Neural progenitor cell (in vitro differentiated cells): ENCODE results near the gene CEL. TPM values are rescaled to one million over a fixed set of nuclear protein-coding genes. Genes with fewer than 3 reads are reported as not detected.

ENCODE experiments used
- DNase-seq: peaks from one replicate; pipeline ENCODE4 v3.0.0-alpha.2; 2016; ENCODE audit warnings: low spot score
- H2AFZ ChIP-seq: fragments of 200-600 bp; sonication (generic); replicated peaks from 2 replicates; pipeline ENCODE4 v1.6.1; 2016; ENCODE audit warnings: antibody characterized with exemption
- H3F3A ChIP-seq: fragments of 200-600 bp; sonication (generic); 2 replicates; pipeline ENCODE4 v1.6.1; 2016; ENCODE audit warnings: antibody characterized with exemption, low read depth
- H3K27ac ChIP-seq: fragments of 200-600 bp; sonication (generic); 2 replicates; pipeline ENCODE4 v1.5.1; 2016; ENCODE audit warnings: mild to moderate bottlenecking
- H3K27me3 ChIP-seq: fragments of 200-600 bp; sonication (generic); 2 replicates; pipeline ENCODE4 v1.6.1; 2016; ENCODE audit warnings: mild to moderate bottlenecking, moderate library complexity
- H3K36me3 ChIP-seq: fragments of 200-600 bp; sonication (generic); 2 replicates; pipeline ENCODE4 v1.5.1; 2016
- H3K4me1 ChIP-seq: fragments of 200-600 bp; sonication (generic); 2 replicates; pipeline ENCODE4 v1.6.1; 2016; ENCODE audit warnings: mixed run types
- H3K4me2 ChIP-seq: fragments of 200-600 bp; sonication (generic); 2 replicates; pipeline ENCODE4 v1.6.1; 2016
- H3K4me3 ChIP-seq: fragments of 200-600 bp; sonication (generic); 2 replicates; pipeline ENCODE4 v1.5.1; 2016
- H3K79me2 ChIP-seq: fragments of 200-600 bp; sonication (generic); 2 replicates; pipeline ENCODE4 v1.6.1; 2016; ENCODE audit warnings: low read depth
- H3K9ac ChIP-seq: fragments of 200-600 bp; sonication (generic); 2 replicates; pipeline ENCODE4 v1.6.1; 2016
- H3K9me3 ChIP-seq: fragments of 200-600 bp; sonication (generic); 2 replicates; pipeline ENCODE4 v1.5.1; 2016; ENCODE audit warnings: low read depth
- H4K20me1 ChIP-seq: fragments of 200-600 bp; sonication (generic); 2 replicates; pipeline ENCODE4 v1.6.1; 2016; ENCODE audit warnings: low read depth
- H3K27ac Mint-ChIP-seq: 3 replicates; pipeline ENCODE4 v1.8.0; 2021; ENCODE audit warnings: mixed read lengths
- H3K27me3 Mint-ChIP-seq: 2 replicates; pipeline ENCODE4 v1.8.0; 2022; ENCODE audit warnings: low read depth, mild to moderate bottlenecking, inconsistent platforms, moderate library complexity, mixed read lengths; ENCODE audit not compliant: insufficient read depth
- H3K36me3 Mint-ChIP-seq: 3 replicates; pipeline ENCODE4 v1.8.0; 2021; ENCODE audit warnings: mixed read lengths
- H3K4me1 Mint-ChIP-seq: 3 replicates; pipeline ENCODE4 v1.8.0; 2021; ENCODE audit warnings: mixed read lengths
- H3K4me3 Mint-ChIP-seq: 3 replicates; pipeline ENCODE4 v1.8.0; 2021; ENCODE audit warnings: mild to moderate bottlenecking, moderate library complexity, mixed read lengths
- H3K9me3 Mint-ChIP-seq: 3 replicates; pipeline ENCODE4 v1.8.0; 2020; ENCODE audit warnings: mixed read lengths
- CTCF ChIP-seq: fragments of 200-600 bp; sonication (generic); IDR thresholded peaks from 2 replicates; pipeline ENCODE4 v1.5.1; 2017; ENCODE audit warnings: antibody characterized with exemption, mild to moderate bottlenecking
- EZH2 ChIP-seq: fragments of 200-600 bp; sonication (generic); IDR thresholded peaks from 2 replicates; pipeline ENCODE4 v1.6.1; 2017; ENCODE audit warnings: antibody characterized with exemption, mild to moderate bottlenecking, moderate library complexity
- EZH2phosphoT487 ChIP-seq: fragments of 200-600 bp; sonication (generic); IDR thresholded peaks from 2 replicates; pipeline ENCODE4 v1.6.1; 2017; ENCODE audit warnings: antibody characterized with exemption
- total RNA-seq: library from RNA; depleted of rRNA; stranded (reverse); fragments of >200 nt; gene quantifications from 2 replicates; pipeline ENCODE4 v1.2.3, GENCODE V29; 2015; ENCODE audit warnings: low replicate concordance

The CEL gene
- total RNA-seq, 1 donor from 2014 or later, result 1.0 TPM

GRCh38 chr9:133074111-133074651 is 12.4 kb downstream of the CEL start:
- no peak overlapping the region for H3K9ac ChIP-seq
- Mint-ChIP-seq H3K36me3 (peaks cover 5% of the 10 kb centered on the region), H3K27ac (no peak overlapping the region), H3K4me1 (no peaks in the 10 kb centered on the region), H3K4me3 (no peak overlapping the region), H3K9me3 (no peaks in the 10 kb centered on the region), H3K27me3 (peaks cover 2% of the 10 kb centered on the region)
- no peaks in the 10 kb centered on the region for H4K20me1 ChIP-seq
- no peaks in the 10 kb centered on the region for H3K9me3 ChIP-seq
- TF ChIP-seq EZH2phosphoT487 (no peak), EZH2 (no peak), CTCF (no peak)
- H3F3A ChIP-seq, result no peaks in the 10 kb centered on the region
- H2AFZ ChIP-seq, result no peak overlapping the region
- H3K4me1 ChIP-seq, result no peaks in the 10 kb centered on the region
- no peak for DNase-seq
- H3K4me3 ChIP-seq, result no peak overlapping the region
- H3K27me3 ChIP-seq, result no peaks in the 10 kb centered on the region
- no peak overlapping the region for H3K27ac ChIP-seq
- no peaks in the 10 kb centered on the region for H3K36me3 ChIP-seq
- H3K4me2 ChIP-seq, result no peak overlapping the region
- no peaks in the 10 kb centered on the region for H3K79me2 ChIP-seq

GRCh38 chr9:133075925-133076630 is 14.3 kb downstream of the CEL start:
- no peaks in the 10 kb centered on the region for H3F3A ChIP-seq
- no peak overlapping the region for H2AFZ ChIP-seq
- H3K9me3 ChIP-seq, result no peaks in the 10 kb centered on the region
- no peak overlapping the region for H3K4me3 ChIP-seq
- H3K4me2 ChIP-seq, result no peak overlapping the region
- H3K9me3 Mint-ChIP-seq, result no peaks in the 10 kb centered on the region
- peaks cover 3% of the 10 kb centered on the region for H3K36me3 Mint-ChIP-seq
- no peak for TF ChIP-seq CTCF
- TF ChIP-seq EZH2, result no peak
- TF ChIP-seq EZH2phosphoT487, result no peak
- H3K27me3 ChIP-seq, result no peaks in the 10 kb centered on the region
- H3K9ac ChIP-seq, result no peak overlapping the region
- H3K27me3 Mint-ChIP-seq, result peaks cover 2% of the 10 kb centered on the region
- peaks cover 3% of the 10 kb centered on the region for H3K4me1 Mint-ChIP-seq
- no peak for DNase-seq
- H3K36me3 ChIP-seq, result no peaks in the 10 kb centered on the region
- H3K27ac ChIP-seq, result no peak overlapping the region
- H4K20me1 ChIP-seq, result no peaks in the 10 kb centered on the region
- peaks cover 7% of the 10 kb centered on the region for H3K4me1 ChIP-seq
- H3K79me2 ChIP-seq, result no peaks in the 10 kb centered on the region
- H3K27ac Mint-ChIP-seq, result no peak overlapping the region
- H3K4me3 Mint-ChIP-seq, result no peak overlapping the region

- no peak for DNase-seq
- no peak overlapping the region for H2AFZ ChIP-seq
- H3K36me3 Mint-ChIP-seq, result peaks cover 2% of the 10 kb centered on the region
- peaks cover 3% of the 10 kb centered on the region for H3K4me1 Mint-ChIP-seq
- TF ChIP-seq EZH2, result no peak
- TF ChIP-seq CTCF, result no peak
- TF ChIP-seq EZH2phosphoT487, result no peak
- H3K79me2 ChIP-seq, result no peaks in the 10 kb centered on the region
- no peak overlapping the region for H3K27ac ChIP-seq
- peaks cover 7% of the 10 kb centered on the region for H3K4me1 ChIP-seq
- H3K27ac Mint-ChIP-seq, result no peak overlapping the region
- no peak overlapping the region for H3K9ac ChIP-seq
- no peaks in the 10 kb centered on the region for H4K20me1 ChIP-seq
- no peaks in the 10 kb centered on the region for H3K9me3 ChIP-seq
- no peak overlapping the region for H3K4me2 ChIP-seq
- no peaks in the 10 kb centered on the region for H3K27me3 ChIP-seq
- peaks cover 2% of the 10 kb centered on the region for H3K27me3 Mint-ChIP-seq
- no peaks in the 10 kb centered on the region for H3F3A ChIP-seq
- H3K9me3 Mint-ChIP-seq, result no peaks in the 10 kb centered on the region
- no peaks in the 10 kb centered on the region for H3K36me3 ChIP-seq
- no peak overlapping the region for H3K4me3 Mint-ChIP-seq
- H3K4me3 ChIP-seq, result no peak overlapping the region
Measured at GRCh38 chr9:133076691-133077090, 14.9 kb downstream of the CEL start.
